HEK293 (cell line): ENCODE data around the gene NUDT3.

Source experiments
- CTCF ChIA-PET: fragments of 350-600 bp; formaldehyde crosslinking; extraction: SDS; loops from one replicate; lab custom pipeline; 2021; ENCODE audit warnings: antibody characterized with exemption; lab: Yijun Ruan, JAX
- POLR2A ChIA-PET: fragments of 300-600 bp; formaldehyde crosslinking; extraction: SDS; loops from one replicate; lab custom pipeline; 2020; ENCODE audit warnings: antibody characterized with exemption, inconsistent platforms; lab: Yijun Ruan, JAX
- H3K27ac ChIP-seq: fragments of 200-500 bp; sonication (Bioruptor generic); 2 replicates; pipeline ENCODE4 v1.5.1; 2014; ENCODE audit warnings: low read depth, low read length, control low read depth, inconsistent platforms; ENCODE audit errors: extremely low read depth
- H3K36me3 ChIP-seq, 2 experiments: fragments of 200-500 bp in 1 of 2; sonication (Bioruptor generic) in 1 of 2; 1 replicate in 1 of 2; 2 replicates in 1 of 2; pipeline ENCODE4 v1.5.1; 2014 to 2017; ENCODE audit warnings: inconsistent platforms in 2 of 2, low read length in 2 of 2; ENCODE audit not compliant: control insufficient read depth in 2 of 2, insufficient read depth in 1 of 2
- H3K4me1 ChIP-seq: fragments of 200-500 bp; sonication (Bioruptor generic); 2 replicates; pipeline ENCODE4 v1.5.1; 2014; ENCODE audit warnings: mild to moderate bottlenecking, low read length, inconsistent platforms; ENCODE audit not compliant: control insufficient read depth, insufficient read depth
- H3K4me3 ChIP-seq: 2 replicates; pipeline ENCODE4 v1.5.1; 2011; ENCODE audit warnings: low read depth, mild to moderate bottlenecking, control low read depth, low read length, moderate library complexity
- H3K9me3 ChIP-seq: fragments of 200-500 bp; sonication (Bioruptor generic); 2 replicates; pipeline ENCODE4 v1.5.1; 2014; ENCODE audit warnings: low read depth, low read length, inconsistent platforms; ENCODE audit not compliant: control insufficient read depth, insufficient read depth
- BCL11B ChIP-seq: fragments of 450-650 bp; formaldehyde crosslinking; IDR thresholded peaks from 2 replicates; pipeline ENCODE4 v1.5.1; 2016; ENCODE audit warnings: low read depth, missing biosample characterization, missing genetic modification characterization
- GLI2 ChIP-seq: fragments of 450-650 bp; formaldehyde crosslinking; IDR thresholded peaks from 2 replicates; pipeline ENCODE4; 2017; ENCODE audit warnings: missing biosample characterization, missing genetic modification characterization, low read depth, borderline replicate concordance
- HOXC10 ChIP-seq: sonication (generic); formaldehyde crosslinking; IDR thresholded peaks from 2 replicates; pipeline ENCODE4 v1.8.1; 2023; ENCODE audit warnings: mild to moderate bottlenecking, missing genetic modification reagents
- PRDM1 ChIP-seq: fragments of 450-650 bp; formaldehyde crosslinking; IDR thresholded peaks from 2 replicates; pipeline ENCODE4; 2016; ENCODE audit warnings: missing biosample characterization, missing genetic modification characterization
- SCRT1 ChIP-seq: fragments of 450-650 bp; formaldehyde crosslinking; IDR thresholded peaks from 2 replicates; pipeline ENCODE4 v1.5.1; 2016; ENCODE audit warnings: missing biosample characterization, missing genetic modification characterization, borderline replicate concordance
- SCRT2 ChIP-seq: fragments of 450-650 bp; formaldehyde crosslinking; IDR thresholded peaks from 2 replicates; pipeline ENCODE4 v1.5.1; 2016; ENCODE audit warnings: missing biosample characterization, missing genetic modification characterization
- WT1 ChIP-seq: fragments of 450-650 bp; formaldehyde crosslinking; IDR thresholded peaks from 2 replicates; pipeline ENCODE4 v1.5.1; 2016; ENCODE audit warnings: missing biosample characterization, missing genetic modification characterization
- ZBTB21 ChIP-seq: fragments of 450-650 bp; formaldehyde crosslinking; IDR thresholded peaks from 2 replicates; pipeline ENCODE4 v1.5.1; 2017; ENCODE audit warnings: missing biosample characterization, missing genetic modification characterization
- ZFHX2 ChIP-seq: fragments of 450-650 bp; formaldehyde crosslinking; conservative IDR thresholded peaks from 2 replicates; pipeline ENCODE4 v1.5.1; 2016; ENCODE audit warnings: missing biosample characterization, missing genetic modification characterization
- ZNF121 ChIP-seq: fragments of 450-650 bp; formaldehyde crosslinking; IDR thresholded peaks from 2 replicates; pipeline ENCODE4 v1.5.1; 2016; ENCODE audit warnings: missing biosample characterization, missing genetic modification characterization
- ZNF155 ChIP-seq: fragments of 450-650 bp; formaldehyde crosslinking; IDR thresholded peaks from 2 replicates; pipeline ENCODE4 v1.5.1; 2016; ENCODE audit warnings: missing biosample characterization, missing genetic modification characterization
- ZNF24 ChIP-seq: fragments of 450-650 bp; formaldehyde crosslinking; IDR thresholded peaks from 2 replicates; pipeline ENCODE4 v1.5.1; 2016; ENCODE audit warnings: missing biosample characterization, missing genetic modification characterization
- ZNF266 ChIP-seq: fragments of 450-650 bp; formaldehyde crosslinking; IDR thresholded peaks from 2 replicates; pipeline ENCODE4 v1.5.1; 2016; ENCODE audit warnings: missing biosample characterization, missing genetic modification characterization, low read depth
- ZNF341 ChIP-seq: fragments of 450-650 bp; formaldehyde crosslinking; IDR thresholded peaks from 2 replicates; pipeline ENCODE4; 2016; ENCODE audit warnings: low read depth, missing biosample characterization, missing genetic modification characterization
- ZNF558 ChIP-seq: fragments of 450-650 bp; formaldehyde crosslinking; IDR thresholded peaks from 2 replicates; pipeline ENCODE4 v1.5.1; 2016; ENCODE audit warnings: missing biosample characterization, missing genetic modification characterization
- TF ChIP-seq, protein P1 (sequence below): sonication (generic); formaldehyde crosslinking; IDR thresholded peaks from 2 replicates; pipeline ENCODE4 v1.8.1; 2022; ENCODE audit warnings: mild to moderate bottlenecking, moderate library complexity, missing genetic modification reagents
- TF ChIP-seq, protein P2 (sequence below): fragments of 450-650 bp; IDR thresholded peaks from 2 replicates; pipeline ENCODE4 v1.5.1; 2018; ENCODE audit warnings: missing biosample characterization, missing genetic modification characterization
- TF ChIP-seq, protein P3 (sequence below): fragments of 450-650 bp; formaldehyde crosslinking; IDR thresholded peaks from 2 replicates; pipeline ENCODE4 v1.5.1; 2016; ENCODE audit warnings: missing biosample characterization, missing genetic modification characterization, low read depth

The NUDT3 gene

DNA sequence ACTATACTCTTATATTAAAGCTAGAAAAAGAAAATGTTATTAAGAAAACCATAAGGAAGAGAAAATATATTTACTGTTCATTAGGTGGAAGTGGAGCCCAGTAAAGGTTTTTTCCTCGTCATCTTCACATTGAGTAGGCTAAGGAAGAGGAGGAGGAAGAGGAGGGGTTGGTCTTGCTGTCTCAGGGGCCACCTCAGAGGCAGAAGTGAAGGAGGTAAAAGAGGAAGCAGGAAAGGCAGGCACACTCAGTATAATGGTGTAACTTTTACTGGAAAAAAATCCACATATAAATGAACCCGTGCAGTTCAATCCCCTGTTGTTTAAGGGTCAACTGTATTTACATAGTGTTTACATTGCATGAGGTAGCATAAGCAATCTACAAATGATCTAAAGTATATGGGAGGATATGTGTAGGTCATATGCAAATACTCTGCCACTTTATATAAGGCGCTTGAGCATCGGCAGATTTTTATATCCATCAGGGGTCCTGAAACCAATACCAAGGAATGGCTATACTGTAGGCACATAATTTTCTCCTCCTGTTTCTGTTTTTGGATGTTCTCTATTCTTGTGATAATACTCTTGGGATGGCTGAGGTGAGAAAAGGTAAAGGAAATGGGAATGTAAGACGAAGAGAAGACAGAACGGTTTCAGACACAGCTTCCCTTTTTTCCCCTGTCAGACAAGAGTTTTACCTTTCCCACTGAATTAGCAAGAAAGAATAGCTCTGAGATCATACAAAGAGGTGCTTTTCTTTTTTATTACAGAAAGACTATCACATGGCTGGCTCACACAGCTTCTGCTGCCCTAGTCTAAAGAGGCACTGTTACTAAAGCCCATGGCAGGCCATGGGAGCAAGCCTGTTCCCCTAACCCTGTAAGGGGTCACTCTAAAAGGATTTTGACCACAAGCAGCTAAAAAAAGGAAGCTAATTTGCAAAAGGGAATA is 59.9 kb downstream of the NUDT3 start:
- no peak overlapping the region for H3K4me3 ChIP-seq
- no peak overlapping the region for H3K27ac ChIP-seq
- no peaks in the 10 kb centered on the region; a peak in 1 of 3 replicates for H3K36me3 ChIP-seq
- ChIA-PET CTCF (interaction anchor here (0.7 kb wide), 1 partner anchor 84 kb away, joined by 4 read pairs; no protein-coding TSS in a partner anchor), POLR2A (no interaction called here)
- H3K4me1 ChIP-seq: peaks cover 8% of the 10 kb centered on the region
- no peaks in the 10 kb centered on the region for H3K9me3 ChIP-seq
- TF ChIP-seq HOXC10 (CRISPR knock-in tag) (no peak), ZNF341 (tag by site-specific recombination) (no peak), ZNF121 (tag by site-specific recombination) (no peak), GLI2 (tag by site-specific recombination) (no peak), PRDM1 (peak; percentile 53; the same call in 1 of the 2 replicates), ZNF266 (tag by site-specific recombination) (no peak)
- TF ChIP-seq, protein P1, sequence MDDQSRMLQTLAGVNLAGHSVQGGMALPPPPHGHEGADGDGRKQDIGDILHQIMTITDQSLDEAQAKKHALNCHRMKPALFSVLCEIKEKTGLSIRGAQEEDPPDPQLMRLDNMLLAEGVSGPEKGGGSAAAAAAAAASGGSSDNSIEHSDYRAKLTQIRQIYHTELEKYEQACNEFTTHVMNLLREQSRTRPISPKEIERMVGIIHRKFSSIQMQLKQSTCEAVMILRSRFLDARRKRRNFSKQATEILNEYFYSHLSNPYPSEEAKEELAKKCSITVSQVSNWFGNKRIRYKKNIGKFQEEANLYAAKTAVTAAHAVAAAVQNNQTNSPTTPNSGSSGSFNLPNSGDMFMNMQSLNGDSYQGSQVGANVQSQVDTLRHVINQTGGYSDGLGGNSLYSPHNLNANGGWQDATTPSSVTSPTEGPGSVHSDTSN (CRISPR knock-in tag): no peak
- TF ChIP-seq, protein P2, sequence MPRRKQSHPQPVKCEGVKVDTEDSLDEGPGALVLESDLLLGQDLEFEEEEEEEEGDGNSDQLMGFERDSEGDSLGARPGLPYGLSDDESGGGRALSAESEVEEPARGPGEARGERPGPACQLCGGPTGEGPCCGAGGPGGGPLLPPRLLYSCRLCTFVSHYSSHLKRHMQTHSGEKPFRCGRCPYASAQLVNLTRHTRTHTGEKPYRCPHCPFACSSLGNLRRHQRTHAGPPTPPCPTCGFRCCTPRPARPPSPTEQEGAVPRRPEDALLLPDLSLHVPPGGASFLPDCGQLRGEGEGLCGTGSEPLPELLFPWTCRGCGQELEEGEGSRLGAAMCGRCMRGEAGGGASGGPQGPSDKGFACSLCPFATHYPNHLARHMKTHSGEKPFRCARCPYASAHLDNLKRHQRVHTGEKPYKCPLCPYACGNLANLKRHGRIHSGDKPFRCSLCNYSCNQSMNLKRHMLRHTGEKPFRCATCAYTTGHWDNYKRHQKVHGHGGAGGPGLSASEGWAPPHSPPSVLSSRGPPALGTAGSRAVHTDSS (tag by site-specific recombination): peak; percentile 34; the same call in 1 of the 2 replicates

- H3K4me1 ChIP-seq: peaks cover 4% of the 10 kb centered on the region; the same call in 1 of the 2 replicates
- POLR2A ChIA-PET: no interaction called here
- no peak overlapping the region for H3K4me3 ChIP-seq
- TF ChIP-seq ZBTB21 (no peak), ZFHX2 (tag by site-specific recombination) (peak; percentile 42), BCL11B (tag by site-specific recombination) (no peak), ZNF155 (tag by site-specific recombination) (no peak), ZNF24 (tag by site-specific recombination) (no peak), SCRT2 (peak; percentile 93), SCRT1 (tag by site-specific recombination) (peak; percentile 71; the same call in 1 of the 2 replicates), ZNF558 (no peak), WT1 (tag by site-specific recombination) (no peak)
- TF ChIP-seq, protein P3, sequence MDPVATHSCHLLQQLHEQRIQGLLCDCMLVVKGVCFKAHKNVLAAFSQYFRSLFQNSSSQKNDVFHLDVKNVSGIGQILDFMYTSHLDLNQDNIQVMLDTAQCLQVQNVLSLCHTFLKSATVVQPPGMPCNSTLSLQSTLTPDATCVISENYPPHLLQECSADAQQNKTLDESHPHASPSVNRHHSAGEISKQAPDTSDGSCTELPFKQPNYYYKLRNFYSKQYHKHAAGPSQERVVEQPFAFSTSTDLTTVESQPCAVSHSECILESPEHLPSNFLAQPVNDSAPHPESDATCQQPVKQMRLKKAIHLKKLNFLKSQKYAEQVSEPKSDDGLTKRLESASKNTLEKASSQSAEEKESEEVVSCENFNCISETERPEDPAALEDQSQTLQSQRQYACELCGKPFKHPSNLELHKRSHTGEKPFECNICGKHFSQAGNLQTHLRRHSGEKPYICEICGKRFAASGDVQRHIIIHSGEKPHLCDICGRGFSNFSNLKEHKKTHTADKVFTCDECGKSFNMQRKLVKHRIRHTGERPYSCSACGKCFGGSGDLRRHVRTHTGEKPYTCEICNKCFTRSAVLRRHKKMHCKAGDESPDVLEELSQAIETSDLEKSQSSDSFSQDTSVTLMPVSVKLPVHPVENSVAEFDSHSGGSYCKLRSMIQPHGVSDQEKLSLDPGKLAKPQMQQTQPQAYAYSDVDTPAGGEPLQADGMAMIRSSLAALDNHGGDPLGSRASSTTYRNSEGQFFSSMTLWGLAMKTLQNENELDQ: no peak
- H3K9me3 ChIP-seq: no peaks in the 10 kb centered on the region
- CTCF ChIA-PET: interaction anchor here (0.6 to 0.7 kb wide), 2 partner anchors 83 to 909 kb away, joined by 3 to 4 read pairs; no protein-coding TSS in a partner anchor
- H3K36me3 ChIP-seq: no peaks in the 10 kb centered on the region; a peak in 1 of 3 replicates
- no peak overlapping the region for H3K27ac ChIP-seq
Observed at GRCh38 chr6:34331371-34332050, 61.0 kb downstream of the NUDT3 start.
